ENCODE results near the gene CA11. TPM values are rescaled to one million over a fixed set of nuclear protein-coding genes. Genes with fewer than 3 reads are reported as not detected.

Gene CA11
- total and polyA plus RNA-seq, 2 experiments from 2014 or later, result 8.8 to 29.7 TPM

DNA sequence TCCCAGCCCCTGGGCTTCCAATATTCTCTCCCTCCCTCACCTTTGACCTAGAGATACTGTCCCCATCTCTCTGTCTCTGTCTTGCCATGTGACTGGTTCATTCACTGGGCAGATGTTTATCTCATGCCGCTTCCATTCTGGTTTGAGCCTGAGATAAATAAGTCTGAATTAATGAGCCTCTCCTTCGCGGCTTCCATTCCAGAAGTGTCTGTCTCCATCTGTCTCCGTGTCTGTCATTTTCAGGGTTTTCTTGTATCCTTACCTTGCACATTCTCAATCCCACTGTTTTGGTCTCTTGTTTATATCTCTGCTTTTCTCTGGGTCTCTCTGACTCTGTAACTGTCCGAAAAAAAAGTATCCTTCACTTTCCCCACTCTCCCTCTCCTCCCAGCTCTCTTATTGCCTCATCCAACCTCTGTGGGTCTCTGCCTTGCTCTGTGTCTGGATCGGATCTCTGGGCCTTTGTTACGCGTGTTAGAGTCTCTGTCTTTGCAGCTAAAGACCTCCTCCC is 22.4 kb downstream of the CA11 start (continued):
- TF ChIP-seq, protein P1, sequence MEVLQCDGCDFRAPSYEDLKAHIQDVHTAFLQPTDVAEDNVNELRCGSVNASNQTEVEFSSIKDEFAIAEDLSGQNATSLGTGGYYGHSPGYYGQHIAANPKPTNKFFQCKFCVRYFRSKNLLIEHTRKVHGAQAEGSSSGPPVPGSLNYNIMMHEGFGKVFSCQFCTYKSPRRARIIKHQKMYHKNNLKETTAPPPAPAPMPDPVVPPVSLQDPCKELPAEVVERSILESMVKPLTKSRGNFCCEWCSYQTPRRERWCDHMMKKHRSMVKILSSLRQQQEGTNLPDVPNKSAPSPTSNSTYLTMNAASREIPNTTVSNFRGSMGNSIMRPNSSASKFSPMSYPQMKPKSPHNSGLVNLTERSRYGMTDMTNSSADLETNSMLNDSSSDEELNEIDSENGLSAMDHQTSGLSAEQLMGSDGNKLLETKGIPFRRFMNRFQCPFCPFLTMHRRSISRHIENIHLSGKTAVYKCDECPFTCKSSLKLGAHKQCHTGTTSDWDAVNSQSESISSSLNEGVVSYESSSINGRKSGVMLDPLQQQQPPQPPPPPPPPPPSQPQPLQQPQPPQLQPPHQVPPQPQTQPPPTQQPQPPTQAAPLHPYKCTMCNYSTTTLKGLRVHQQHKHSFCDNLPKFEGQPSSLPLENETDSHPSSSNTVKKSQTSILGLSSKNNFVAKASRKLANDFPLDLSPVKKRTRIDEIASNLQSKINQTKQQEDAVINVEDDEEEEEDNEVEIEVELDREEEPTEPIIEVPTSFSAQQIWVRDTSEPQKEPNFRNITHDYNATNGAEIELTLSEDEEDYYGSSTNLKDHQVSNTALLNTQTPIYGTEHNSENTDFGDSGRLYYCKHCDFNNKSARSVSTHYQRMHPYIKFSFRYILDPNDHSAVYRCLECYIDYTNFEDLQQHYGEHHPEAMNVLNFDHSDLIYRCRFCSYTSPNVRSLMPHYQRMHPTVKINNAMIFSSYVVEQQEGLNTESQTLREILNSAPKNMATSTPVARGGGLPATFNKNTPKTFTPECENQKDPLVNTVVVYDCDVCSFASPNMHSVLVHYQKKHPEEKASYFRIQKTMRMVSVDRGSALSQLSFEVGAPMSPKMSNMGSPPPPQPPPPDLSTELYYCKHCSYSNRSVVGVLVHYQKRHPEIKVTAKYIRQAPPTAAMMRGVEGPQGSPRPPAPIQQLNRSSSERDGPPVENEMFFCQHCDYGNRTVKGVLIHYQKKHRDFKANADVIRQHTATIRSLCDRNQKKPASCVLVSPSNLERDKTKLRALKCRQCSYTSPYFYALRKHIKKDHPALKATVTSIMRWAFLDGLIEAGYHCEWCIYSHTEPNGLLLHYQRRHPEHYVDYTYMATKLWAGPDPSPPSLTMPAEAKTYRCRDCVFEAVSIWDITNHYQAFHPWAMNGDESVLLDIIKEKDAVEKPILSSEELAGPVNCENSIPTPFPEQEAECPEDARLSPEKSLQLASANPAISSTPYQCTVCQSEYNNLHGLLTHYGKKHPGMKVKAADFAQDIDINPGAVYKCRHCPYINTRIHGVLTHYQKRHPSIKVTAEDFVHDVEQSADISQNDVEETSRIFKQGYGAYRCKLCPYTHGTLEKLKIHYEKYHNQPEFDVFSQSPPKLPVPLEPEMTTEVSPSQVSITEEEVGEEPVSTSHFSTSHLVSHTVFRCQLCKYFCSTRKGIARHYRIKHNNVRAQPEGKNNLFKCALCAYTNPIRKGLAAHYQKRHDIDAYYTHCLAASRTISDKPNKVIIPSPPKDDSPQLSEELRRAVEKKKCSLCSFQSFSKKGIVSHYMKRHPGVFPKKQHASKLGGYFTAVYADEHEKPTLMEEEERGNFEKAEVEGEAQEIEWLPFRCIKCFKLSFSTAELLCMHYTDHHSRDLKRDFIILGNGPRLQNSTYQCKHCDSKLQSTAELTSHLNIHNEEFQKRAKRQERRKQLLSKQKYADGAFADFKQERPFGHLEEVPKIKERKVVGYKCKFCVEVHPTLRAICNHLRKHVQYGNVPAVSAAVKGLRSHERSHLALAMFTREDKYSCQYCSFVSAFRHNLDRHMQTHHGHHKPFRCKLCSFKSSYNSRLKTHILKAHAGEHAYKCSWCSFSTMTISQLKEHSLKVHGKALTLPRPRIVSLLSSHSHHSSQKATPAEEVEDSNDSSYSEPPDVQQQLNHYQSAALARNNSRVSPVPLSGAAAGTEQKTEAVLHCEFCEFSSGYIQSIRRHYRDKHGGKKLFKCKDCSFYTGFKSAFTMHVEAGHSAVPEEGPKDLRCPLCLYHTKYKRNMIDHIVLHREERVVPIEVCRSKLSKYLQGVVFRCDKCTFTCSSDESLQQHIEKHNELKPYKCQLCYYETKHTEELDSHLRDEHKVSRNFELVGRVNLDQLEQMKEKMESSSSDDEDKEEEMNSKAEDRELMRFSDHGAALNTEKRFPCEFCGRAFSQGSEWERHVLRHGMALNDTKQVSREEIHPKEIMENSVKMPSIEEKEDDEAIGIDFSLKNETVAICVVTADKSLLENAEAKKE (CRISPR knock-in tag; IDR thresholded peaks at IDR 0.05), result no peak
- no peak for TF ChIP-seq EZH2phosphoT487 (IDR thresholded peaks at IDR 0.05; ENCODE audit: unreplicated experiment)
- TF ChIP-seq JUNB (IDR thresholded peaks at IDR 0.05; ENCODE audit: unreplicated experiment), result no peak
- TF ChIP-seq, protein P2, sequence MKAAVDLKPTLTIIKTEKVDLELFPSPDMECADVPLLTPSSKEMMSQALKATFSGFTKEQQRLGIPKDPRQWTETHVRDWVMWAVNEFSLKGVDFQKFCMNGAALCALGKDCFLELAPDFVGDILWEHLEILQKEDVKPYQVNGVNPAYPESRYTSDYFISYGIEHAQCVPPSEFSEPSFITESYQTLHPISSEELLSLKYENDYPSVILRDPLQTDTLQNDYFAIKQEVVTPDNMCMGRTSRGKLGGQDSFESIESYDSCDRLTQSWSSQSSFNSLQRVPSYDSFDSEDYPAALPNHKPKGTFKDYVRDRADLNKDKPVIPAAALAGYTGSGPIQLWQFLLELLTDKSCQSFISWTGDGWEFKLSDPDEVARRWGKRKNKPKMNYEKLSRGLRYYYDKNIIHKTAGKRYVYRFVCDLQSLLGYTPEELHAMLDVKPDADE (IDR thresholded peaks at IDR 0.05), result no peak
- no peak for TF ChIP-seq STAT1 (IDR thresholded peaks at IDR 0.05; ENCODE audit: unreplicated experiment)
- TF ChIP-seq ZNF114 (CRISPR knock-in tag; IDR thresholded peaks at IDR 0.05), result no peak
- TF ChIP-seq NANOG (IDR thresholded peaks at IDR 0.05; ENCODE audit: borderline replicate concordance), result no peak
- TF ChIP-seq, protein P3, sequence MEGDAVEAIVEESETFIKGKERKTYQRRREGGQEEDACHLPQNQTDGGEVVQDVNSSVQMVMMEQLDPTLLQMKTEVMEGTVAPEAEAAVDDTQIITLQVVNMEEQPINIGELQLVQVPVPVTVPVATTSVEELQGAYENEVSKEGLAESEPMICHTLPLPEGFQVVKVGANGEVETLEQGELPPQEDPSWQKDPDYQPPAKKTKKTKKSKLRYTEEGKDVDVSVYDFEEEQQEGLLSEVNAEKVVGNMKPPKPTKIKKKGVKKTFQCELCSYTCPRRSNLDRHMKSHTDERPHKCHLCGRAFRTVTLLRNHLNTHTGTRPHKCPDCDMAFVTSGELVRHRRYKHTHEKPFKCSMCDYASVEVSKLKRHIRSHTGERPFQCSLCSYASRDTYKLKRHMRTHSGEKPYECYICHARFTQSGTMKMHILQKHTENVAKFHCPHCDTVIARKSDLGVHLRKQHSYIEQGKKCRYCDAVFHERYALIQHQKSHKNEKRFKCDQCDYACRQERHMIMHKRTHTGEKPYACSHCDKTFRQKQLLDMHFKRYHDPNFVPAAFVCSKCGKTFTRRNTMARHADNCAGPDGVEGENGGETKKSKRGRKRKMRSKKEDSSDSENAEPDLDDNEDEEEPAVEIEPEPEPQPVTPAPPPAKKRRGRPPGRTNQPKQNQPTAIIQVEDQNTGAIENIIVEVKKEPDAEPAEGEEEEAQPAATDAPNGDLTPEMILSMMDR (conservative IDR thresholded peaks at IDR 0.05; ENCODE audit: low read depth in 2 of 2), result no peak
- no peak; the same call in none of the 2 replicates for TF ChIP-seq POLR2AphosphoS5 (IDR thresholded peaks at IDR 0.05; ENCODE audit: low read depth)
- no peak for TF ChIP-seq EZH2 (IDR thresholded peaks at IDR 0.05; ENCODE audit: low read depth, unreplicated experiment)
- TF ChIP-seq CREB1 (CRISPR knock-in tag; IDR thresholded peaks at IDR 0.05; ENCODE audit: low read depth), result no peak

Measured in GM23338 (cell line).